NCI-H446 treated with DMSO at 0.1 percent for 48 hours (cell line): Measurements from ENCODE around the gene ADAMTS16.

Experiments used
- DNase-seq: peaks from one replicate; lab custom pipeline; 2025; lab: John Stamatoyannopoulos, UW

The ADAMTS16 gene

DNA sequence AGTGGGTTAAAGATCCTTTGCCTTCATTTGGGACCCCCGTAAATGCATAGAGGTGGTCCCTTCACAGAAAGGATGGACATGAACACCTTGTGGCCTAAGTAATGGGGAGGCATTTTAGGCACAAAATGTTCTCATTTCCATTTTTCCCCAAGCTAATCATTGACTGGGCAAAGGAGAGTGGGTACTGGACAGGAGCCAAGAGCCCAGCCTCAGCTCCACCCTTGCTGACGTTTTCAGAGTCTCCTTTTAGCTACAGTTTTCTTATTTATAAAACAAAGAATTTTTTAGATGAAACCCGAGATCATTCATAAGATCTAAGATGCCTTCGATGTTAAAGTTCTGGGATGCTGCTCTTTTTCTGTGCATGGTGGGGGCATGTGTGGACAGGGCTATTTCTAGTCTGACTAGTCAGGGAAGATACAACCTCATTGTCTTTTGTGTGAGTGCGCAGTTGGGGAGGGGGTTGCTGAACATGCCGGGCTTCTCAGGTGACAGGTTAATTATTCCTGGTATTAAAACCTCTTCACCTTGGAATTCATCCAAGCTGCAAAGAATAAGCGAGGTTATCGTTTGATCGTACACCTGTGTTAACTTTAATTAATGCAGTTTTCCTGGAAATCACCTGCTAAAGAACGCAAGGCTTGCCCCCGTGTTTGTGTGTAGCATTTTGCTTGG, 48.4 kb downstream of the ADAMTS16 start:
- no peak for DNase-seq

- no peak for DNase-seq
These were observed 48.9 kb downstream of the ADAMTS16 start for GRCh38 chr5:5189051-5189430.

- no peak for DNase-seq
These were observed 51.8 kb downstream of the ADAMTS16 start for GRCh38 chr5:5191906-5192305.

DNA sequence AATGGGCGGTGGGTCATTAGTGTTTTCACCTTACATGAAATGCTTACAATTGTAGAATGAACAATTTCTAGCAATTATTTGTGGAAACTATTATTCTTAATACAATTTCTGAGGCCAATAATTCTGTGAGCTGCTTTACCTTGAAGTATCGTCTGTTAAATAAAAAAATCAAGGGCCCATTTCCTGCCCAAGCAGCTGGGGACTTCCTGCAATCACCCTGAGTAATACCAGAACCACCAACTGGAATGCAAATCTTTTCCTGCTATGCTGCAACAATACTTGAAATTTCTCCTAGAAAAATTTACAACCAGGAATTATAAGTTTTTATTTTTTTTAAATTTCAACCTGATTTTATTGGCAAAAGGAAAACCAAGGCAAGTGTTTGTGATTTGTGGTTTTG, 52.6 kb downstream of the ADAMTS16 start:
- no peak for DNase-seq

- no peak for DNase-seq
These were observed 55.2 kb downstream of the ADAMTS16 start for GRCh38 chr5:5195128-5195918.

- no peak for DNase-seq
These were observed 58.0 kb downstream of the ADAMTS16 start for GRCh38 chr5:5198135-5198534.

- DNase-seq, result no peak
These were observed 58.7 kb downstream of the ADAMTS16 start for GRCh38 chr5:5198815-5199214.

GRCh38 chr5:5199495-5199894, 59.4 kb downstream of the ADAMTS16 start:
- DNase-seq, result no peak

DNA sequence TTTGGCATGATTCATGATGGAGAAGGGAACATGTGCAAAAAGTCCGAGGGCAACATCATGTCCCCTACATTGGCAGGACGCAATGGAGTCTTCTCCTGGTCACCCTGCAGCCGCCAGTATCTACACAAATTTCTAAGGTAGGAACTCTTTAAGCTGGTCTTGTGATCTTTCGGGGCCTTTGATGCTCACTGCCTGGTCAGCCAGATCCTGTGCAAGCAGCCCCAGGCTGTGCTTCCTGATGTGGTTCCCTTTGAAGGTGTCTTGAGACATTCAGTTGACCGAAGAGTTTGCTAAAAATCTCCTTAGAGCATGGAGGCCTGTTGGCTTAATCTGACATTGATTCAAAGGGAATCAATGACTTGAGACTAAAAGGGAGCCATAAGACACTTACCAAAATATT, 60.0 kb downstream of the ADAMTS16 start:
- DNase-seq, result no peak

GRCh38 chr5:5202321-5202720, 62.2 kb downstream of the ADAMTS16 start:
- no peak for DNase-seq

DNA sequence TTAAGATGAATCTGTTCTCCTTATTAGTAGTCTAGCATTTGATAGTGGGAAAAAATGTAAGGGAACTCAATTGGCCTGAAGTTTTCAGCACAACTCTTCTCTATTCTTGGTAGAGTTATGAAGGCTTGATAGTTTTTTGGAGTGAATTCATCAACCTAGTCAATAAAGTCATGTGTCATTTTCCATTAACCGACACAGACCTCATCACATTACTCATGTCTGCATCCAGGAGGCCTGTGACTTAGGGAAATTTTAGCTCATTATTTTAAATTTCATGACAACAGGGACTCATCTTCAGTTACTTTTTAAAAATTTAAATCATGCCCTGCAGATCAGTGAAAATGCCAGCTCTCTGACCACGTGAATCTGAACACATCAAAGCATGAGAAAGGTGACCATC, 63.3 kb downstream of the ADAMTS16 start:
- DNase-seq, result no peak

GRCh38 chr5:5207828-5208227, 67.7 kb downstream of the ADAMTS16 start:
- DNase-seq, result no peak

GRCh38 chr5:5209089-5209488, 69.0 kb downstream of the ADAMTS16 start:
- DNase-seq, result no peak

- DNase-seq, result no peak
These were observed 69.6 kb downstream of the ADAMTS16 start for GRCh38 chr5:5209510-5210286.

GRCh38 chr5:5217371-5217770, 77.2 kb downstream of the ADAMTS16 start:
- no peak for DNase-seq

GRCh38 chr5:5218396-5218795, 78.3 kb downstream of the ADAMTS16 start:
- DNase-seq, result no peak

DNA sequence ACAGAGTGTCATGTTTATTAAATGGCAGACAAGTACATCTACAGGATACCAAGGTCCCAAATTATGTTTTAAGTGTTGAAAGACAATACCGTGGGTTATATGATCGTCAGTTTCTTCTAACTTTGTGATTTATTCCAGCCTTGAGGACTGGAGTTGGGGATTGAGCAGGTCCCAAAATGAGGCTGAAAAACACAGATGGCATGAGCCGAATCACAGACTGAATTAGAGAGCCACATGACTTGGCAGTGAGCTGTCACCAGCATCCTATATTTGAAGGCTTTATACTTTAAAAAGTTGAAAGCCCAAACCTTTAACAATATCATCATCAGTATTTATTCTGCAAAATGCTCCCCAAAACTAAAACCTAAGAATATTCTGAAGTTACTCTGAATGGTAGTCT, 79.4 kb downstream of the ADAMTS16 start:
- DNase-seq, result no peak

GRCh38 chr5:5220901-5221631, 80.9 kb downstream of the ADAMTS16 start:
- DNase-seq, result no peak

- no peak for DNase-seq
These were observed 81.6 kb downstream of the ADAMTS16 start for GRCh38 chr5:5221724-5222123.

DNA sequence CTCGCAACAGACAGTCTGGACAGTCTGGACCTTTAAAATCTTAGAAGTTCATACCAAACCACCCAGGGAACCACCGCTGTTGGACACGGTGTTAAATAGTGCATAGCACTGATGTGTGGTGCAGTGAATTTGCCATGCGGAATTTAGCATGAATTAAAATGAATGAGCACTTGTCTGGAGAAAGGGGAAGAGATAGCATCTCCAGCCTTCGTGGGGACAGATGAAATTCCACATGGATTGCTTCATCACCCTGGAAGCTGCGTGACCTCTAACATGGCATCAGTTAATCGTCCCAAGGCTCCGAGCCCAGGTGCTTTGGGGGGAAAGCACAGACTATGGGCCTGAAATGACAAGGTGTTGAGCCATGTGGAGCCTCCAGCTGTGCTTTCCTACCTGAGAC, 91.4 kb downstream of the ADAMTS16 start:
- no peak for DNase-seq

DNA sequence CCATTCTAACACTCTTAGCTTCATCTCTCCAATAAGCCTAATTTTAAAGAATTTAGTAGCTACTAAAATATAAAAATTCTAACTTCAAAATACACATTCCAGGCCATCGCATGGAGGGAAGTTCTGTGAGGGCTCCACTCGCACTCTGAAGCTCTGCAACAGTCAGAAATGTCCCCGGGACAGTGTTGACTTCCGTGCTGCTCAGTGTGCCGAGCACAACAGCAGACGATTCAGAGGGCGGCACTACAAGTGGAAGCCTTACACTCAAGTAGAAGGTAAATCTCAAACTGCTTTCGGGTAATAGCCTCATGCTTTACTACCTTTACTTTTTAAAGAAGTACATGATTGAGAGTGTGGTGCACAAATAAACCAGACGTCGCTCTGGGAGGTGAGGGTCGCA, 94.8 kb downstream of the ADAMTS16 start:
- no peak for DNase-seq

- DNase-seq, result no peak
These were observed 95.6 kb downstream of the ADAMTS16 start for GRCh38 chr5:5235685-5236084.
